HFF-Myc (cell line): ENCODE measurements around the gene MDFIC.

Source experiments
- DNase-seq: peaks from one replicate; pipeline ENCODE4 v3.0.0-alpha.2; 2011; ENCODE audit warnings: low read depth; ENCODE audit errors: extremely low read depth
- H3K4me3 ChIP-seq: replicated peaks from 2 replicates; pipeline ENCODE4 v1.5.1; 2011; ENCODE audit warnings: low read depth, mild to moderate bottlenecking, control low read depth, low read length
- TF ChIP-seq, protein P1 (sequence below): IDR thresholded peaks from 2 replicates; pipeline ENCODE4 v1.5.1; 2012; ENCODE audit warnings: mild to moderate bottlenecking, low read depth, low read length, control low read depth; ENCODE audit errors: missing control alignments

The MDFIC gene

DNA sequence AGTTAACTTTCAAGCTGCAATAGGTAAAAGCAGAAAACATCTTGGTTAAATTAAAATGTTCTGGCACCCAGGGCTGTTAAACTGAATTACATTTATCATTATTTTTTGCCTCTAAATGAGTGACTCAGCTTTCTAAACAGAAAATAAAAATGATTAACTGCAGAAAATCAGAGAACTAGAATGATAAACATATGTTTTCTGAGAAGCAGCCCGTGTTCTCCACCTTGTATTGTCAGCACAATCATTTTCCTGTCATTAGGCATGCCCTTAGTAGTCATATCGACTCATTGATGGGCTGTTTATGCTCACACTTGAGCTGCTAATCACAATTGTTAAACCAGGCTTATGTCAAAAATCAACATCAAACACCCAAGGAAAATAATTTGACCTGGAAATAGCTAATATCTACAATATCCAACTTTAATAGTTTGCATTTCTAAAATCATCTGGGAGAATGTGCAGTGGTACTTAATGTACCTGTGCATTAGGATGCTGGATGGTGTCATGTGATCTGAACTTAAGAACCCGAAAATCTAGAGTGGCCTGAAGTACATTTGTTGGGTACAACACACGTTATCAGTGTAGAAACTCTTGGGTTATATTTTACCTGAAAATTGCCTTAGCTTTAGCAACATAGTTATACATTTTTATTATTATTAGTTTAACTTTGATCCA lies 2.3 kb downstream of the MDFIC start:
- DNase-seq: no peak
- TF ChIP-seq, protein P1, sequence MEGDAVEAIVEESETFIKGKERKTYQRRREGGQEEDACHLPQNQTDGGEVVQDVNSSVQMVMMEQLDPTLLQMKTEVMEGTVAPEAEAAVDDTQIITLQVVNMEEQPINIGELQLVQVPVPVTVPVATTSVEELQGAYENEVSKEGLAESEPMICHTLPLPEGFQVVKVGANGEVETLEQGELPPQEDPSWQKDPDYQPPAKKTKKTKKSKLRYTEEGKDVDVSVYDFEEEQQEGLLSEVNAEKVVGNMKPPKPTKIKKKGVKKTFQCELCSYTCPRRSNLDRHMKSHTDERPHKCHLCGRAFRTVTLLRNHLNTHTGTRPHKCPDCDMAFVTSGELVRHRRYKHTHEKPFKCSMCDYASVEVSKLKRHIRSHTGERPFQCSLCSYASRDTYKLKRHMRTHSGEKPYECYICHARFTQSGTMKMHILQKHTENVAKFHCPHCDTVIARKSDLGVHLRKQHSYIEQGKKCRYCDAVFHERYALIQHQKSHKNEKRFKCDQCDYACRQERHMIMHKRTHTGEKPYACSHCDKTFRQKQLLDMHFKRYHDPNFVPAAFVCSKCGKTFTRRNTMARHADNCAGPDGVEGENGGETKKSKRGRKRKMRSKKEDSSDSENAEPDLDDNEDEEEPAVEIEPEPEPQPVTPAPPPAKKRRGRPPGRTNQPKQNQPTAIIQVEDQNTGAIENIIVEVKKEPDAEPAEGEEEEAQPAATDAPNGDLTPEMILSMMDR: no peak
- H3K4me3 ChIP-seq: peak overlapping the region; percentile 70

DNA sequence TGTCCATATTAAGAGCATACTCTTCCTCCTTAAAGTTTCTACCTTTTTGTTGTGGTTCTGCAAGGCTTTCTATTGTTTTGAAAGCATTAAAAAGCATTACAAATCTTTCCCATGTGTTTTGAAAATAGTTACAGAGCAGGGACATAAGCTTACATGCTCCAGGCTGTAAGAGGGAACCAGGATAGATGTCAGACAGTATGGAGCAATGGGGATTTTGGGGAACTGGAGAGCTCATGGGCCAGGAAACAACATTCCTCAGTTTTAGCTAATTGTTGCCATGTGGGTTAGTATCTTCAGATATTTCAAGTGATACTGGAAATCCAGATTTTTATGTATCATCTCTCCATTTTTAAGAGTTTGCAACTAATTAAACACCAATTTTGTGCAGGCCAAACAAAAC lies 3.5 kb downstream of the MDFIC start:
- TF ChIP-seq, protein P1: no peak
- DNase-seq: no peak
- H3K4me3 ChIP-seq: no peak overlapping the region

DNA sequence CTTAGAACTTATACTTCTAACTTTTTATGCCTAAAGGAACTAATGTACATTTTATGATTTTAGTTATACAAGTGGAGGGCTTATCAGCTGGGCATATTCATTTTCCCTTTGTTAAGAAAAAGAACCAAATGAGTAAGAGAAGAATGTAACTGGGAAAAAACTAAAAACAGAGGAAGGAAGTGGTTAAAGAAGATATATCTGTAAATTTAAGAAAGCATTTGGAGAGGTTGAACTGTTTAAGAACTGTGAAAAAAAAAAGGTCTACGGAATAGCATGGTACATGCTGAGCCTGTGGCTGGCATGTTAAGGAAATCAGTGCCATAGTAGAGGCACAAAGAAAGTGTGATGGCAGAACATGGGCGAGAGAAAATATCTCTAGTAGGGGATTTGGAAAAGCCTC lies 6.2 kb downstream of the MDFIC start:
- no peak for DNase-seq
- TF ChIP-seq, protein P1: no peak
- H3K4me3 ChIP-seq: no peak overlapping the region

DNA sequence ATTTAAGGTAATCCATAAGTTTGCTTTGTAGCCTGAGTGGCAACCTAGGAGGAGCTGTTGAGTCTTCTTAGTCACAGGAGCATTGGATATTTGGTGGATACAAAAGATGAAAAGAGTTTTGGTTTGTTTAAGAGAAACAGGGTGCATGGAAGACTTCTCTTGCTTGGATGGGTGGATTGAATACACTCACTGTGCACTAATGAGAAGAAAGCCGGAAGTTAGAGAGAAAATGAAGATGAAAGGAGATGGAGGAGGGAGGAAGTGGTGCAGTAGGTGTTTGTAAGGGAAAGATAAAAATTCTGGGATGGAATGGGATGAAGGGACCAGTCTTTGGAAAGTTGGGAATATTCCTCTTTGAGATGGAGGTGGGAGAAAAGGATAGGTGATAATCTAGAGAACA lies 7.7 kb downstream of the MDFIC start:
- no peak overlapping the region for H3K4me3 ChIP-seq
- DNase-seq: no peak
- TF ChIP-seq, protein P1: peak; percentile 19

DNA sequence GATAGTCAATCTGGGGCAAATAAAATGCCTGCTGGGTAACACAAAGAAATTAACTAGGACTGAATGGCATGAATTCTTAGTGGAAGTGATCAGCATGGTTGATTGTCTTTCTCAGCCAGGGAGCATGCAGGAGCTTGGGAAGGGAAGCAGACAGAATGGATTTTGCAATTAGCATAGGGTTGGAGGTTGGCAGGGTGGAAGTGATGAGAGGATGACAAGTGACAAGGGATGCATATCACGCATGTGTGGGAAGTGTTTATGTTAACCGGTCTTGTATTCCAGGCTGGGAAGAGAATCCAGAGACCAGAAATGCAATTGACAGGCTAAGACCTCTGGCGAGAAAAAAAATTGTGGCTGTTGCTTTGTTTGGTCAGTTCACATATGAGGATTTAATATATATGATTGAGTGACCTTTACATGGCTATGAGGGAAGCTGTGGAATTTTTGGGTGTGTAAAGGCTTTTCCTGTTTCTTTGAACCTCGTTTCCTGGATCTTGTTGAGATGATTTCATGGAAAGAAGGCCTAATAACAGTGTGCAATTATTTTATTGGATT lies 8.3 kb downstream of the MDFIC start:
- TF ChIP-seq, protein P1: no peak
- H3K4me3 ChIP-seq: no peak overlapping the region
- DNase-seq: no peak

DNA sequence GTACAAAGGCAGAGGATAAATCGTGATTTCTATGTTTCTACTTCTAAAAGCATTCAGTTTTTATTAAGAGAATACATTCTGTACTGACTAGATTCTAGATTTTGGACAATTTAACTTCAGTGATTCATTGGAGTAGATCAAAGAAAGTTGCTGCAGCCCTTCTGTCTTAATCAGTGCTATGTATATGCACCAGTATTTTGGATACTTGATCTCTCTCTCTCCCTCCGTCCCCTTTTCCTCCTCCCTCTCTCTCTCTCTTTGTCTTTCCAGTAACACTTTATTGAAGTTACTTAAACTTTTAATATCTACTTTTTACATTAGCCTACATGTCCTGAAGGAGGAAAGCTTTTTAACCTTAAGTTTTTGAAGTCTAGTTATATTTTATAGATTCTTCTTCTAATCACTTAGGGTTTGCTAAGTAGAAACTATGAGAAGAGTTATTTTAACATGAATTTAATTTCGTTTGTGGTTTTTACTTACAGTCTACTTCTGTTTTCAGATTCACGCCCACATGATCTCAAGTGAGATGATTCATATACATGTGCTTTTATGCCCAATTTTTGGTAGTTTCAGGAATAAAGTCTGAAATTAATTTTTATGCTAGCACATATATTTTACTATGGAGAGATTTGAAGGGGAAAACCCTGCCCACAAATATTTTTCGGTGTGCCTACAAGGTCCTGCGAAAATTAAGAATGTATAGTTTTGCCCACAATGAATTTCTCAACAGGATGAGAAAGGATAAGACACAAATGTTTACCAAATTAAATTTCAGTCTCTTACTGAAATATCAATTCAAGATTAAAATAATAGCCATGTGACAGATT lies 9.1 kb downstream of the MDFIC start:
- DNase-seq: no peak
- H3K4me3 ChIP-seq: no peak overlapping the region
- TF ChIP-seq, protein P1: no peak
